DND-41 (cell line): ENCODE data around the gene ENPEP.

Source experiments
- ATAC-seq: fragments of 200-7000 bp; cut with Tn5 transposase; 3 replicates; pipeline ENCODE4 v1.9.1; 2021; ENCODE audit warnings: low read depth; ENCODE audit not compliant: insufficient read depth
- DNase-seq: peaks from one replicate; pipeline ENCODE4 v3.0.0-alpha.2; 2020
- H2AFZ ChIP-seq: 2 replicates; pipeline ENCODE4 v1.6.0; 2012; ENCODE audit warnings: low read depth, low read length
- H3K27ac ChIP-seq: 2 replicates; pipeline ENCODE4 v1.5.1; 2012; ENCODE audit warnings: low read length, inconsistent platforms
- H3K27me3 ChIP-seq: fragments of 200-600 bp; sonication (generic); 2 replicates; pipeline ENCODE4 v1.6.0; 2012; ENCODE audit warnings: low read length, mild to moderate bottlenecking, inconsistent platforms; ENCODE audit not compliant: insufficient read depth, poor library complexity
- H3K36me3 ChIP-seq: 2 replicates; pipeline ENCODE4 v1.5.1; 2012; ENCODE audit warnings: low read length, inconsistent platforms; ENCODE audit not compliant: insufficient read depth
- H3K4me1 ChIP-seq: 2 replicates; pipeline ENCODE4 v1.5.1; 2012; ENCODE audit warnings: mild to moderate bottlenecking, low read length; ENCODE audit not compliant: insufficient read depth
- H3K4me2 ChIP-seq: 2 replicates; pipeline ENCODE4 v1.6.0; 2012; ENCODE audit warnings: mild to moderate bottlenecking, moderate library complexity, low read length, inconsistent platforms; ENCODE audit not compliant: insufficient read depth
- H3K4me3 ChIP-seq, 2 experiments: fragments of 200-600 bp in 1 of 2; shearing (Covaris generic) in 1 of 2; 2 replicates each; pipeline ENCODE4 v1.5.1; 2012 to 2016; ENCODE audit warnings: inconsistent platforms in 2 of 2, low read length in 2 of 2, mild to moderate bottlenecking in 2 of 2, low read depth in 1 of 2, moderate library complexity in 1 of 2
- H3K79me2 ChIP-seq: 2 replicates; pipeline ENCODE4 v1.6.0; 2012; ENCODE audit warnings: low read length, inconsistent platforms; ENCODE audit not compliant: insufficient read depth
- H3K9ac ChIP-seq: 2 replicates; pipeline ENCODE4 v1.6.0; 2012; ENCODE audit warnings: low read depth, mild to moderate bottlenecking, inconsistent platforms, low read length, moderate library complexity
- H3K9me3 ChIP-seq: 2 replicates; pipeline ENCODE4 v1.5.1; 2012; ENCODE audit warnings: low read length, moderate library complexity, mild to moderate bottlenecking, inconsistent platforms; ENCODE audit not compliant: insufficient read depth, severe bottlenecking
- H4K20me1 ChIP-seq: 2 replicates; pipeline ENCODE4 v1.6.0; 2012; ENCODE audit warnings: low read length; ENCODE audit not compliant: insufficient read depth
- CTCF ChIP-seq: IDR thresholded peaks from 2 replicates; pipeline ENCODE4 v1.5.1; 2012; ENCODE audit warnings: borderline replicate concordance, low read length, moderate library complexity, mild to moderate bottlenecking; ENCODE audit not compliant: poor library complexity, severe bottlenecking; ENCODE audit errors: extremely low read depth
- EZH2 ChIP-seq: IDR thresholded peaks from 3 replicates; pipeline ENCODE4 v1.6.1; 2012; ENCODE audit warnings: borderline replicate concordance, low read depth, mild to moderate bottlenecking, moderate library complexity, low read length, inconsistent platforms; ENCODE audit not compliant: severe bottlenecking

The ENPEP gene

GRCh38 chr4:110605077-110605476 is 129.1 kb downstream of the ENPEP start:
- no peak for TF ChIP-seq EZH2
- no peak for TF ChIP-seq CTCF
- Histone ChIP-seq H3K27me3 (peaks cover 4% of the 10 kb centered on the region), H4K20me1 (no peaks in the 10 kb centered on the region), H3K27ac (no peak overlapping the region), H3K4me2 (no peak overlapping the region), H3K4me1 (no peaks in the 10 kb centered on the region), H3K9ac (no peak overlapping the region), H3K36me3 (no peaks in the 10 kb centered on the region), H3K4me3 (no peak overlapping the region), H3K9me3 (no peaks in the 10 kb centered on the region), H2AFZ (no peak overlapping the region), H3K79me2 (no peaks in the 10 kb centered on the region)
- no peak for ATAC-seq
- DNase-seq: no peak

- H3K4me2 ChIP-seq: no peak overlapping the region
- ATAC-seq: no peak
- no peak overlapping the region for H3K4me3 ChIP-seq
Observed at GRCh38 chr4:110609044-110609750, 133.2 kb downstream of the ENPEP start.

GRCh38 chr4:110610620-110610939 is 134.6 kb downstream of the ENPEP start:
- Histone ChIP-seq H3K27ac (no peak overlapping the region), H3K27me3 (peaks cover 4% of the 10 kb centered on the region), H2AFZ (no peak overlapping the region), H3K4me1 (no peaks in the 10 kb centered on the region), H3K4me3 (no peak overlapping the region), H3K9me3 (no peaks in the 10 kb centered on the region), H3K9ac (no peak overlapping the region), H4K20me1 (no peaks in the 10 kb centered on the region), H3K79me2 (no peaks in the 10 kb centered on the region), H3K36me3 (no peaks in the 10 kb centered on the region), H3K4me2 (no peak overlapping the region)
- TF ChIP-seq CTCF (no peak), EZH2 (no peak)
- ATAC-seq (no peak), DNase-seq (no peak)

More at GRCh38 chr4:110609044-110609750, 133.2 kb downstream of the ENPEP start:
- H4K20me1 ChIP-seq: no peaks in the 10 kb centered on the region
- H3K4me1 ChIP-seq: no peaks in the 10 kb centered on the region
- no peaks in the 10 kb centered on the region for H3K79me2 ChIP-seq
- TF ChIP-seq CTCF (no peak), EZH2 (no peak)
- H3K27me3 ChIP-seq: peaks cover 4% of the 10 kb centered on the region
- no peaks in the 10 kb centered on the region for H3K36me3 ChIP-seq
- no peak overlapping the region for H3K27ac ChIP-seq
- H3K9ac ChIP-seq: no peak overlapping the region
- no peak overlapping the region for H2AFZ ChIP-seq
- H3K9me3 ChIP-seq: no peaks in the 10 kb centered on the region
- DNase-seq: no peak
